ENCODE data around the gene VAMP3.

VAMP3 gene, protein sequence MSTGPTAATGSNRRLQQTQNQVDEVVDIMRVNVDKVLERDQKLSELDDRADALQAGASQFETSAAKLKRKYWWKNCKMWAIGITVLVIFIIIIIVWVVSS

DNA sequence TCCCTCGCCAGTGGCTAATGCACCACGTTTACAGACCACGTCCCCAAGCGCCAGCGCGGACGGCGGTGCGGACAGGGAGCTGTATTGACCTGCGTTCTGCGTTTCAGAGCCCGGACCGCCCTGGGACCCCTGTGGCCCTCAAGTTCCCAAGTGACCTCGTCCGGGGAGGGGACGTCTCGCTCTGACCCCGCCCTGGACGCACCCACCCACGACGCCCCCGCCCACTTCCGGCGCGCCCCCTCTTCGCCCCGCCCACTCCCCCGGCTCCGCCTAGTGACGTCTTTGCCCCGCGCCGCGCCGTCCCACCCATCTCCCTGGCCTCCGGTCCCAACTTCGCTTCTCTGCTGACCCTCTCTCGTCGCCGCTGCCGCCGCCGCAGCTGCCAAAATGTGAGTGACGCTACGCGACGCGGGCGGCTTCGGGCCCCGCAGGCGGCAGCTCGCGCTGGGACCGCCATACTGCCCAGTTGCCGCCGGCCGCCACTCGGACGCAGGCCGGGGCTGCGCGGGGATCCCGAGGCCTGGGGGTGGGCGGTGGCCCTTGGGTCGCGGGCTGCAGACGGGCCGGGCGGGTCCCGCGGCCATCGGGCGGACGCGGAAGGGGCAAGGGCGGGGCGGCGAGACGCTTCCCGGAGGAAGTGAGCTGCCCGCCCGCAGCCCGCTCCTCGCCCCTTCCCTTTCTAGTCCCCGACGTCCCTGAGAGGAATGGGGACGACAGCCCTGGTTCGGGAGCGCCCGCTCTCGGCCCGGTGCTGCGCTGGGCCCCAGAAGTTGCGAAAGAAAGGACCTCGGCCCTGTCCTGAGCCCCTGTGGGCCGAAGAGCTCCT, at the start of gene VAMP3:
Gene VAMP3, plus strand, starts transcription at position 300 of the 826 bp plus-strand sequence. Its CDS starts 88 bp downstream, at position 388.
- in situ Hi-C loops (cut with MboI; ENCODE audit: low sequenced_read_pairs) = no loop called here

DNA sequence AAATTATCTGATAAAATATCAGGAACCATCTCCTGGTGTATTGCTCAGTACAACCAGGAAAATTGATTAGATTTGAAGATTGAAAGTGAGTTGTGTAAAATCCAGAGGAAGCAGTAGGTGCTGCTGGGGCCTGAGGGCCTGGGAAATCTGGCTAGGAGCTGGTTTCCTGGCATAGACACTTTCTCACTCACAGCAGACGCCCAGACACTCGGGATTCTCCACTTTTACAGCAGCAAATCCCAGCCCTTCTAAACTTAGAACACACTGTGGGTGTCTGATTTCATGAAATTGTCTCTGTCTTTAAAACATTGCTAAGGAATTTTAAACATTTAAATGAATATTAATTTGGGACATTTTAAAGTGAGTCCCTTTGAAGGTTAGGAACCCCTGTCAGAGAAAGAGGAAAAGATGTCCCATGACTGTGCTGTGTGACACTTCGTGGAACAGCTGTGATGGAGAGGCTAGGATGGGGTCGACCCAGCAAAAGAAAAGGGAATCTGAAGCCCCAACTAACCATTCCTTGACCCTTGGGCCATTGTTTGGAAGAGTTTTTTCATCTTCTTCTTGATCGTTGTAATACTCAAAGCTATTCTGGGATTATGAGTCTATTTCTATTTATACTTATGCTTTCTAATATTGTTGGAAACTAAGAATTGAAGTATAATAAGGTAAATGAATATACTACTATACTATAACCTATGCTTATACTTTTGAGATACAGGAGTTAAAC, 49.0 kb upstream of the VAMP3 start:
- in situ Hi-C loops (cut with MboI; ENCODE audit: low sequenced_read_pairs) = no loop called here

DNA sequence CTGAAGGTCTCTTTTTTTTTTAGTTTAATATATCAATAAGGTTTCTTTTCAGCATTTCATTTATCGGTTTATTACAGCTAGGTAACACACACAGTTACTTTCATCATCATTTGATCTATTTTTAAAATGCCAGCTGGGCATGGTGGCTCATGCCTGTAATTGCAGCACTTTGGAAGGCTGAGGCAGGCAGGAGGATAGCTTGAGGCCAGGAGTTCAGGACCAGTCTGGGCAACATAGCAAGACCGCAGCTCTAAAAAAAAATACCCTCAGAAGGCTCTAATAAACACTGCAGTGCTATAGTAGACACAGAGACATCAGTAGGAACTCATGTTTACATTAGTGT, 48.5 kb upstream of the VAMP3 start:
- in situ Hi-C loops (cut with MboI; ENCODE audit: low sequenced_read_pairs) = no loop called here

DNA sequence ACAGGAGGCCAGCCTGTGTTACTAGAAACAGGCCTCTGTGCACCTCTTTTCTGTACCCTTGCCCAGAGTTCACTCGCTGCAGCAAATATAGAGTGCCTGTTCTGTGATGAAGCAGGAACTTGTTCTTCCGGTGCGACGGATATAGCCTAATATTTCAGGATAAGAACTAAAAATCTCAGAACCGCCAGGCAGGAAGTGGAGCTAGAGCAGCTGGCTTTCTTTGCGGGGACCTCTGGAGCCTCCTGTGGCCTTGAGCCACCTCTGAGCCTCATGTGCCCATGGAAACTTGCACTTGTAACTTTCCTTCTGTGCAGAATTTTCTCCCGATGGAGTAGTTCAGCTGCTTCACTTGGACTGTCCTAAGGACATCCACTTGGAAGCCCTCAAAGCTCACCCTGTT, 44.5 kb upstream of the VAMP3 start:
- in situ Hi-C loops (cut with MboI; ENCODE audit: low sequenced_read_pairs) = no loop called here

DNA sequence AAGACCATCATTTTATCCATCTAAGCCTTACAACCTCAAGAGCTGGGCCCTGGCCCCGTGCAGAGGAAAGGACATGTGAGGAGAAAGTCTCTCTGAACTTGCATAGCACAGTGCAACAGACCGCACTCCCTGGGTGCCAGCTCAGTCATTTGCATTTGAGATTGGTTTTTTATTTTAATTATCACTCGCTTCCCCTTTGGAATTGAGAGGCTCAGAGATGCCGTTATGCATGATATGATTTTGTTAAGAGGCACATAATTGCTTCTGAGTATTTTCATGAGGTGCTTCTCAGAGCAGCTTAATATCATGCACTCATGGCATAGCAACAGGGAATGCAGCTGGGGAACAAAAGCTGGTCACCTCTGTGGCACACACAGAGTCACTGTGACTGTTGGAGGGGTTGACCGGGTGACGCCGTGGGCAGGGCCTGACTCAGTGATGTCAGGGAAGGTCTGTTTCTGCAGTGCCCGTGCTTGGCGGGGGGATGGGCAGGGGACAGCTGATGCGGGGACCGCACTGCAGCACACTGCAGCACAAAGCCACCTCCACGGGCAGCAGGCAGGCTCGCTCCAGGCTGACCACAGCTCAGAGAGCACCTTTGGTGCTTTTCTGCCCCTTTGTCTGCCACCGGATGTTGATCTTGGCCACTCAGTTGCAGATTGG, 43.2 kb upstream of the VAMP3 start:
- in situ Hi-C loops (cut with MboI; ENCODE audit: low sequenced_read_pairs) = no loop called here

DNA sequence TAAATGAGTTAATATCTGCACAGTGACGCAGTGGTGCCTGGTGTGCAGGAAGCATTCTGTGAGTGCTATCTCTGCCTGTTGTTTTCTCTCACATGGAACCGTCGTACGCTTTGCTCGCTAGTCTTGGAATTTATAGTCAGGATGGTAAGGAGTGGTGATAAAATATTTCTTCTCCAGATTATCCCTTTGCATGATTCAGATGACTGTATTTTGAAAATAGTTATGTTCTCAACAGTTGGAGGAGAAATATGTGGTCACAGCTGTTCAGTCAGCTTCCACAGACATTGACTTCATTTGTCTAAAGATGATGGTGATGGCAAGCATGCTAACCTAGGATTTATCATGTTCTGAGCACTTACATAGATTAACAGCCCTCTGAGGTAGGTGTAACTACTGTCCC, 41.3 kb upstream of the VAMP3 start:
- in situ Hi-C loops (cut with MboI; ENCODE audit: low sequenced_read_pairs) = no loop called here

DNA sequence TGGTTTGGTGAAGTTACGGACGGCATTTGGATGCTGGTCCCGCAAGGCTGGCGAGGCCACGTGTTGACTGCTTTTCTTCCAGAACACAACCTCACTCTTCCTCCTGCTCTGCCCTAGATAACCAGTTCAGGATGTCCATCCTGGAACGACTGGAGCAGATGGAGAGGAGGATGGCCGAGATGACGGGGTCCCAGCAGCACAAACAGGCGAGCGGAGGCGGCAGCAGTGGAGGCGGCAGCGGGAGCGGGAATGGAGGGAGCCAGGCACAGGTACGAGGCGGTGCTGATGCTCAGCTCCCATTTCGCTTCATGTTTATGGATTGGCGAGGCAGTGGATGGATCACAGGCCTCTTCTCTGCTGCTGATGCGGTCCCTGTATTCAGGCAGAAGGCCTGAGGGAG, 38.8 kb upstream of the VAMP3 start:
- in situ Hi-C loops (cut with MboI; ENCODE audit: low sequenced_read_pairs) = no loop called here

DNA sequence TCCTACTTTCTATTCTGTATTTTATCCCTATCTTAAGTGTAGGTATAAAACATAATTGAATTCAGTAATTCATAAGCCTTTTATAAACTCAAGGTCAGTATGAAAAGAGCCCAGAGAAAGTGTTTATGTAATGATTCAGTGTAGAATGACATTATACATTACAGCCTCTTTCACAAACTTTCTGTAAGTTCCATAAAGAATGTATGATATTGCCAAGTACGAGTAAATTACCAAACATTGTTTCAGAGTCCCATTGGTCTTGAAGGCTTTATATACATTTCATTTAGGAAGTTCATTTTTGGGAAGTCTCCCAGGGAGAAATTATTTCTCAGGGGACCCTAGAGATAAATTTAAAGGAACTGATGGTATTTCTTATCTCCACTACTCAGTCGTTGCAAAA, 37.8 kb upstream of the VAMP3 start:
- in situ Hi-C loops (cut with MboI; ENCODE audit: low sequenced_read_pairs) = no loop called here

DNA sequence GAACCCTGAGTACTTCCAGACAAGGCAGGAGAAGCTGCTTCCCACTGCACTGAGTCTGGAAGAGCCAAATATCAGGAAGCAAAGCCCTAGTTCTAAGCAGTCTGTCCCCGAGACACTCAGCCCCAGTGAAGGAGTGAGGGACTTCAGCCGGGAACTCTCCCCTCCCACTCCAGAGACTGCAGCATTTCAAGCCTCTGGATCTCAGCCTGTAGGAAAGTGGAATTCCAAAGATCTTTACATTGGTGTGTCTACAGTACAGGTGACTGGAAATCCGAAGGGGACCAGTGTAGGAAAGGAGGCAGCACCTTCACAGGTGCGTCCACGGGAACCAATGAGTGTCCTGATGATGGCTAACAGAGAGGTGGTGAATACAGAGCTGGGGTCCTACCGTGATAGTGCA, 33.1 kb upstream of the VAMP3 start:
- in situ Hi-C loops (cut with MboI; ENCODE audit: low sequenced_read_pairs) = no loop called here

DNA sequence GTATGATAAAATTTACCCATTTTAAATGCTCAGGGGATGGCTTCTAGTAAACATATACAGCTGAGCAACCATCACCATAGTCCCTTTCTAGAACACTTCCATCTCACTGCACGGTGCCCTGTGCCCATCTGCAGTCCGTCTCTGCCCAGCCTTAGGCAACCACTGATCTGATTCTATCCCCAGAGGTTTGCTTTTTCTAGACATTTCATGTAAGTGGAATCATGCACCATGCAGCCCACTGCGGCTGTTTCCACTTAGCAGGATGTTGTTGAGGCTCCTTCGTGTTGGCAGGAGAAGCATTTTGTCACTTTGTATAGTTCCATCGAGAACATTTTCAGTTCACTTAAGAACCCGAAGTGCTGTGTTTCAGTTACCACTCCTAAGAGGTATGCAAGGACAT, 27.8 kb upstream of the VAMP3 start:
- in situ Hi-C loops (cut with MboI; ENCODE audit: low sequenced_read_pairs) = no loop called here

DNA sequence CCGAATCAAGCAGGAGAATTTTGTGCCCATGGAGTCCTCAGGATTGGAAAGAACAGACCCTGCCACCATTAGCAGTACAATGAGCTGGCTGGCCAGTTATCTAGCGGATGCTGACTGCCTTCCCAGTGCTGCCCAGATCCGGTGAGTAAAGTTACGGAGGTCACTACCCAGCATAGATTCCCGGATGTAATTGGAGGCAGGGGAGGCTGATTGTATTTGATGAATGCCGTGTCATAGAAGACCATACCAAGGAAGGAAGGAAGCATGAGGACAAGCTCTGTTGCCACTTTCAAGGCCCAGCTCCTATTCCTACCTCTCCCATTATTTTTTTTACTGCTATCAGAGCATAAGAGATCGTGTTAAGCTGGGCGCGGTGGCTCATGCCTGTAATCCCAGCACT, 26.2 kb upstream of the VAMP3 start:
- in situ Hi-C loops (cut with MboI; ENCODE audit: low sequenced_read_pairs) = no loop called here

DNA sequence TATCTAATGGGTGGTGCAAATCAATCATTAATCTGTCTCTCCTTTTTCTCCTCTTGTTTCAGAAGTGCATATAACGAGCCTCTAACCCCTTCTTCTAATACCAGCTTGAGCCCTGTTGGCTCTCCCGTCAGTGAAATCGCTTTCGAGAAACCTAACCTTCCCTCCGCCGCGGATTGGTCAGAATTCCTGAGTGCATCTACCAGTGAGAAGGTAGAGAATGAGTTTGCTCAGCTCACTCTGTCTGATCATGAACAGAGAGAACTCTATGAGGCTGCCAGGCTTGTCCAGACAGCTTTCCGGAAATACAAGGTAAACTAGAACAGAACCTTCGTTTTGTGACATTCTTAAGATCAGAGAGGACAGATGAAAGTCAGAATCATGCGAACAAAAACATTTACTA, 25.3 kb upstream of the VAMP3 start:
- in situ Hi-C loops (cut with MboI; ENCODE audit: low sequenced_read_pairs) = no loop called here

DNA sequence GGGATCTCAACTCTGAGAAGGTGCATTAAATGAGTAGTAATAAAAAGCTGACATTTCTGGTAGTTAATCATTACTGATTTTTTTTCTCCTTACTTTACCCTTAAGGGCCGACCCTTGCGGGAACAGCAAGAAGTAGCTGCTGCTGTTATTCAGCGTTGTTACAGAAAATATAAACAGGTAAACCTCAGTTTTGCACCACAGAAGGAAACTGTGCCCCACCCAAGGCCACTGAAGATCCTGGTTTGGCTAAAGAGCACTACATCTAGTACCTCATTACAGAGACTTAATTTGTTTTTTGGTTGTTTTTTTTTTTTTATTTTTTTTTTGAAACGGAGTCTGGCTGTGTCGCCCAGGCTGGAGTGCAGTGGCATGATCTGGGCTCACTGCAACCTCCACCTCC, 23.5 kb upstream of the VAMP3 start:
- in situ Hi-C loops (cut with MboI; ENCODE audit: low sequenced_read_pairs) = no loop called here

DNA sequence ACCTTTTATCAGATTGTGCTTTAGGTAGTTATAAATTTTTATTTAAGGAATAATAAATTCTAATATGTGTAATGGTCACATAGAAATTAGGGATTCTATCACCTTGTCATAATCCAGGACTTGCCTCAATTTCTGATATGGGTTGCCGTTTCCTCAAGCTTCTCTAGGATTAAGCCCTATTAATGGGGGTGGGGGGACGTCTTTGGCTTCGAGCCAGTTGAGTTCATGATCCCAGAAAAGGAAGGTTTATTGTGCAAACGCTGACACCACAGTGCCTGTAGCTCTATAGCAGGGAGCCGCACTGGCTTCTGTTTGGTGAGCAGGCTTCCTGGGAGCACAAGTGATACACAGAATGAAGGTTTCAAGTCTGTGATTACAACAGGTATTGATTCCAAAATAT, 22.0 kb upstream of the VAMP3 start:
- in situ Hi-C loops (cut with MboI; ENCODE audit: low sequenced_read_pairs) = no loop called here

DNA sequence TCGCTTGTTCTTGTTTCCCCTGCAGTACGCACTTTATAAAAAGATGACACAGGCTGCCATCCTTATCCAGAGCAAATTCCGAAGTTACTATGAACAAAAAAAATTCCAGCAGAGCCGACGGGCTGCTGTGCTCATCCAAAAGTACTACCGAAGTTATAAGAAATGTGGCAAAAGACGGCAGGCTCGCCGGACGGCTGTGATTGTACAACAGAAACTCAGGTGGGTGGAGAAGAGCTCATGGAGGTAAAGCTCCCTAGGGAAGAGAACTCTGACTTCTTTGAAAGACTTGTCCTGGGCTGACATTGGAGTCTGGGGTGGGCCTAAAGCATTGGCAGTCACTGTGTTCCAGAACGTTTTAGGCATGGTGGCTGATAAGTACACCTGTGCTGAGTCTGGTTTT, 19.9 kb upstream of the VAMP3 start:
- in situ Hi-C loops (cut with MboI; ENCODE audit: low sequenced_read_pairs) = no loop called here

DNA sequence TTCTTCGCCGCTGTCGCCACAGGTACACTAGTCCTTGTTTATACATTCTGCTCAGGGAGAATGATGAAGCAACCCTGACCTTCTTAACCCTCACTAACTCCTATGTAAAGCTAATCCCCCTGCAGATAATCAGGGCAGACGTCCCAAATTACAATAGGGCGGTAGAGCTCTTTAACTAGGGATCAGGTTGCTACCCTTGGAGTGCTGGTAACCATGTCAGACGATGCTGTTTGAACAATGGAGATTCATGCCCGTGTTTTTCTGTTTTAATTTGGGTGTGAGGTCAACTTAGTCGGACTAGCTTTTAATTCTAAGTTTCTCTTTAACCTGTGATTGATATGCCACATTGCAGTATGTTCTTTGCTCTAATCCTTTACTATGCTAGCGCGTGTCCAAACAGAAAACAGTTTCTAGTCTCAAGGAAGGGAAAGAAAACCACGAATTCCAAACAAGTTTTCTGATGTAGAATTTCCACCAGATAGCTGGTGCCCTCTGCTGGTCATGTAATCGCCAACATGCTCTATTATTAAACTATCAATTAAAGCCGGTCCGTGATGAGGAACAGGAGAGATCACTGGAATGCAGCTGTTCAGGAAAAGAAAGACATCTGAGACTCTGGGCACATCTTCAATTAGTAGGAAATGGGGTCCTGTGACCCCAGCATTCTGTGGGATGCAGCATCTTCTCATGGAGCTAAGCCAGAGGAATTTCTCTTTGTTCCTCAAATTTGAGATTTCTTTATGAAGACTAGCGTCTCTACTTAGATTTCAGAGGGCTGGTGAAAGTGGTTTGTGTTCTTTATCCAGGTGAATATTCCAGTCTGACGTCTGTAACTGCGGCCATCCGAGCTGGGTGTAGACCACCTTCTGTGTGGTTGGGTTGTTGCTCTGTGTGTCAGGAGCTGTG, 18.3 kb upstream of the VAMP3 start:
- in situ Hi-C loops (cut with MboI; ENCODE audit: low sequenced_read_pairs) = no loop called here

DNA sequence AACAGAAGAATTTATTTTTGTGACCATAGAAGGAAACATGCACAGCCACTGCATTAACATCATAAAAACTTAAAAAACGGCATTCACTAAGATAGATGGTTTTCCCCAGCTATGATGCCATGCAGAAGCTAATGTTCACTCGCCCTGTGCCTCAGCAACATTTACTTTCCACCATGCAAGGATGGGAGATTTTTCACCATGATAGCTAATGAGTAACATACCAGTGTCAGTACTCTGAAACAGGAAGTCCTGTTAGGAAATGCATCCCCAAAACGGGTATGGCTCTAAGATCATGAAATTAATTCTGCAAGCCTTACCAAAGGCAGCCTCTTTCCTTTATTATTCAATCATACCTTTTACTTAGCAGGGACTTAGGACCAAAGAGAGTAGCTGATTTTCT, 17.5 kb upstream of the VAMP3 start:
- in situ Hi-C loops (cut with MboI; ENCODE audit: low sequenced_read_pairs) = no loop called here

DNA sequence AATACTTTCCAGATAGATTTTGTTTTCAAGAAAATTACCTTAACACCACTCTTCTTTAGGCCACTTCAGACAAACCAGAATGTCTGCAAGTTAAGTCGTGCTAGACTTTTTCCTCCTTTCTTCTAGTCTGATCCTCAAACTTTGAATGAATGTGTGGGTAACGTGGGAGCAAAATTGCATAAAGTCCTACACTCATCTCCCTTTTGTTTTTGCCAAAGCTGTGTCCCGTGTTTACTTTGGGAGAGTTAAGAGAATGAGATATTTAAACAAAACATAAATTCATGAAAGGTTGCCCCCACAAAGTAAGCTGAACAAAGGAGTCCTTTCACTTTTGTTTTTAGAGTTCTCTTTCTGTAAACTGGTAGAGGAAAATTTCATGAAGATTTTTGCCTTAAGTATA, 16.9 kb upstream of the VAMP3 start:
- in situ Hi-C loops (cut with MboI; ENCODE audit: low sequenced_read_pairs) = no loop called here

DNA sequence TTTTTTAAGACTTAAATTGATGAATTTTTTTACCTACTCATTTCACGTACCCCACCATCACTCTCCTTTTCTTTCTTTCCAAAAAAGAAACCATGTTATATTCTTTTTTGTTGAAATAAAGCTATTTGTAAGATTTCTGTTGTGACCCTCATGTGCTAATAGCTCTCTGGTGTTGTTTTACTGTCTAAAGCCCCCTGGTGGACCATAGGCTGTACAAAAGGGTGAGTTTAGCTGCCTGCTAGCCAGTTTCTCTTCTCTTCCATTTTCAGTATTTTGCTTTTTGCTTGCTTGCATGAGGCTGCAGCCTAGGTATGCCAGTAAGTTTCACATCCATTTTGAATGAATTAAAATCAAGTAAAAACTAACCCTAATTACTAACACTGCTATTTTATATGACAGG, 15.6 kb upstream of the VAMP3 start:
- in situ Hi-C loops (cut with MboI; ENCODE audit: low sequenced_read_pairs) = no loop called here

DNA sequence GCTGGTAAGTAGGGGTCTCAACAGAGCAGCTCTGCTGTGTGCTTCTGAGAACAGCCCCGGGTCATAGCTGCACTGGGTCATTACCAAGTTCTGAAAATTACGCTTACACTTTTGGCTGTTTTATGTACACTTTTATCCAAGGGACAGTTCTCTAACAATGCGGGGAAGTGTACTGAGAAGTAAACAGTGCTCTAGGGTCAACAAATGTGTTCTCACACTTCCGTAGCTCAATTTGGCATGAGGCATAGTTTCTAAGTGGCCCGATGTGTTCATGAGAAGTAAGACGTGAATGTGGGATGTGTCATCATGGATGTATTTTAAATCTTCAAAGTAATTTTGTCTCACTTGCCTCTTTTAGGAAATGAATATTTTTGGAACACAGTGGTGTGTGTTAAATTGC, 10.9 kb upstream of the VAMP3 start:
- in situ Hi-C loops (cut with MboI; ENCODE audit: low sequenced_read_pairs) = no loop called here

DNA sequence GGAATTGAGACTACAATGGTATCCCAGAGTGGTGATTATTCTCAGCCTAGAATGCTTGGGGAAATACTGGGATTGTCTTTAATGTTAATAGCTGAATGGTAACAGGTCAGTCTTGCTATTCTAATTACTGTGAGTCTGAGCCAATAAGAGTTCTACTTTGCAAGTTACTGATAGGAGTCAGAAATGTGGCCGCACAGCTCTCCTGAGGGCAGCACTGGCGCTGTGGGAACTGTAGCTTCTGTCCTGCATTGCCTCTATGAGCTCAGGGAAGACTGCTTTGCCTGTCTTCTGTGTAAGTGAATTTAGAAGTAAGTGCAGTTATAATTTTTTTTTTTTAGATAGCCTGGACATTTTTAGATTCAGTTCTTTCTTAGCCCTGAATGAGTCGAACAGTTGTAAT, 10.0 kb upstream of the VAMP3 start:
- in situ Hi-C loops (cut with MboI; ENCODE audit: low sequenced_read_pairs) = no loop called here
